ENCODE data around the gene ATP1A1. TPM values are rescaled to one million over a fixed set of nuclear protein-coding genes. Genes with fewer than 3 reads are reported as not detected.

The ATP1A1 gene
- polyA plus RNA-seq, 3 donors, result 757 to 949 (median 855) TPM

GRCh38 chr1:116400780-116401179 lies 27.7 kb downstream of the ATP1A1 start:
- DNase-seq (ENCODE audit: extremely low read depth in 1 of 11, low read depth in 9 of 11, low spot score in 4 of 11), result no peak

- DNase-seq (ENCODE audit: extremely low read depth in 1 of 11, low read depth in 9 of 11, low spot score in 4 of 11), result no peak
Observed at GRCh38 chr1:116401646-116402176, 28.7 kb downstream of the ATP1A1 start.

- no peak for DNase-seq (ENCODE audit: extremely low read depth in 1 of 11, low read depth in 9 of 11, low spot score in 4 of 11)
Observed at GRCh38 chr1:116402333-116402732, 29.3 kb downstream of the ATP1A1 start.

- DNase-seq (ENCODE audit: extremely low read depth in 1 of 11, low read depth in 9 of 11, low spot score in 4 of 11), result no peak
Observed at GRCh38 chr1:116403496-116404136, 30.6 kb downstream of the ATP1A1 start.

GRCh38 chr1:116404699-116405098 lies 31.7 kb downstream of the ATP1A1 start:
- DNase-seq (ENCODE audit: extremely low read depth in 1 of 11, low read depth in 9 of 11, low spot score in 4 of 11), result no peak

- no peak for DNase-seq (ENCODE audit: extremely low read depth in 1 of 11, low read depth in 9 of 11, low spot score in 4 of 11)
Observed at GRCh38 chr1:116405241-116406135, 32.4 kb downstream of the ATP1A1 start.

- DNase-seq (ENCODE audit: extremely low read depth in 1 of 11, low read depth in 9 of 11, low spot score in 4 of 11), result no peak
Observed at GRCh38 chr1:116407033-116407432, 34.0 kb downstream of the ATP1A1 start.

GRCh38 chr1:116408193-116408592 lies 35.1 kb downstream of the ATP1A1 start:
- DNase-seq (ENCODE audit: extremely low read depth in 1 of 11, low read depth in 9 of 11, low spot score in 4 of 11), result no peak

GRCh38 chr1:116408803-116409720 lies 36.0 kb downstream of the ATP1A1 start:
- no peak for DNase-seq (ENCODE audit: extremely low read depth in 1 of 11, low read depth in 9 of 11, low spot score in 4 of 11)

- DNase-seq (ENCODE audit: extremely low read depth in 1 of 11, low read depth in 9 of 11, low spot score in 4 of 11), result no peak
Observed at GRCh38 chr1:116409751-116410191, 36.7 kb downstream of the ATP1A1 start.

- DNase-seq (ENCODE audit: extremely low read depth in 1 of 11, low read depth in 9 of 11, low spot score in 4 of 11), result peak in 5 of 11 donors; percentile 11 to 58 (median 15)
Observed at GRCh38 chr1:116411784-116412479, 38.9 kb downstream of the ATP1A1 start.

- DNase-seq (ENCODE audit: extremely low read depth in 1 of 11, low read depth in 9 of 11, low spot score in 4 of 11), result no peak
Observed at GRCh38 chr1:116412480-116412798, 39.4 kb downstream of the ATP1A1 start.

- DNase-seq (ENCODE audit: extremely low read depth in 1 of 11, low read depth in 9 of 11, low spot score in 4 of 11), result no peak
Observed at GRCh38 chr1:116412898-116413297, 39.9 kb downstream of the ATP1A1 start.

GRCh38 chr1:116413414-116413813 lies 40.4 kb downstream of the ATP1A1 start:
- DNase-seq (ENCODE audit: extremely low read depth in 1 of 11, low read depth in 9 of 11, low spot score in 4 of 11), result no peak

- no peak for DNase-seq (ENCODE audit: extremely low read depth in 1 of 11, low read depth in 9 of 11, low spot score in 4 of 11)
Observed at GRCh38 chr1:116414364-116414763, 41.3 kb downstream of the ATP1A1 start.

- DNase-seq (ENCODE audit: extremely low read depth in 1 of 11, low read depth in 9 of 11, low spot score in 4 of 11), result no peak
Observed at GRCh38 chr1:116415200-116415698, 42.2 kb downstream of the ATP1A1 start.

- DNase-seq (ENCODE audit: extremely low read depth in 1 of 11, low read depth in 9 of 11, low spot score in 4 of 11), result no peak
Observed at GRCh38 chr1:116415699-116416533, 42.9 kb downstream of the ATP1A1 start.
